GM18498 (cell line): ENCODE measurements around the gene PNMA3.
"Not testable (repeated sequence)": the region's sequence is repeated elsewhere in the genome, so short reads cannot be mapped to it uniquely, and the experiment has no call there.

Source experiments
- ATAC-seq: cut with Tn5 transposase; IDR thresholded peaks from one replicate; pipeline ENCODE4 v1.9.1; 2021; ENCODE audit warnings: mild to moderate bottlenecking, moderate library complexity; ENCODE audit not compliant: unreplicated experiment

PNMA3 gene

DNA sequence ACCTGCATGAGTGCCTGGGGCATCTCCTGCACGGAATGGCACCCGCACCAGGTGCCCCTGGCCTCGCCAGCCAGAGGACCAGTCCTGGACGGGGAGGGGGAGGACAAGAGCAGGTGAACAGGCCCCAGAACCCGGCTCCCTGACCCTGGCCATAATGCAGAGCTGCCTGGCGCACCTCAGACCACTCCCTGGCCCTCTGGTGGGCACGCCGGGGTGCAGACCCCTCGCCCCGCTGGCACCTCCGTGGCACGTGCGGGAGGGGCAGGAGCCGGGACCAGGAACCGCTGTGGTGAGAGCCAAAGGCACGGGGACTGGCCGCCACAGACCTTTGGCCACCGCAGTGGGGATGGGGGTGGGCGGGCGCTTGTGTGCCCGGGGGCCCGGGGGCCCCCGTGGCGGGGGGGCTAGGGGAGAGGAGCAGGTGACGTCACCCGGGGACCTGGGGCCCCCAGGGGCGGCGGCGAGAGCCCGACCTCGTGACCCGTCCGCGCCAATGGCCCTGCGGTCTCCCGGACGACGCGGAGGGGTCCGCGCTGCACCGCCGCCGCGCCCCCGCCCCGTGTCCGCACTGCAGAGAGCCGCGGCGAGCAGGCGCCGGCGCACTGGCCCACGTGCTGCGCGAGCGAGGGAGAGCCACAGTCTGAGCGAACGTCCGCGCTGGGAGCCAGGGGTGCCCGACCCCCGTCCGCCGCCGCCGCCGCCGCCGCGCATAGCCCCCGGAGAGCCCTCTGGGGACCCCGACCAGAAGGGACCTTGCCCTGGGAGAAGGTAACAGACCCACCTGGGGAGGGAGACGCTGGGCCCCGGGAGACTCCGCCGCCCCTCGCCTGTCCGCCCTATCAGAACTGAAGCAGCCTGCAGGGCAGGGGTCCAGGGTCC, at the start of gene PNMA3:
TSS of gene PNMA3 (plus strand) at position 600 of the 879 bp plus-strand sequence. CDS start 586 bp downstream, outside the sequence.
- ATAC-seq = no peak

- not testable (repeated sequence) for ATAC-seq
These were observed 39.1 kb upstream of the PNMA3 start for GRCh38 chrX:153017174-153017573.

DNA sequence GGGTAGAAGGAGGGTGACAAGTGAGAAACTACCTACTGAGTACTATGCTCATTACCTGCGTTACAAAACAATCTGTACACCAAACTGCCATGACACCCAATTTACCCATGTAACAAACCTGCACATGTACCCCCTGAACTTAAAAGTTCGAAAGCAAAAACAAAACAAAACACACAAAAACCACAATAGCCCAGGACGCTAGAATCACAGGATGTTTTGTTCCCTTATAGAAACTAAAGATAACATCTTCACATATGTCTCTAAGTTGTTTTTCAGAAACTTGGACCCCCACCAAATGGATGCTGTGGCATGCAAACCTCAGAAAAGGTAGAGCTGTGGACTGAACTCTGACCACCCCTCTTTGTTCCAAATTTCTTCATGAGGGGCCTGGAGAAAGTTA, 37.1 kb upstream of the PNMA3 start:
- ATAC-seq = no peak

GRCh38 chrX:153026501-153026900, 29.8 kb upstream of the PNMA3 start:
- ATAC-seq = not testable (repeated sequence)

- not testable (repeated sequence) for ATAC-seq
These were observed 27.8 kb upstream of the PNMA3 start for GRCh38 chrX:153028487-153028886.

DNA sequence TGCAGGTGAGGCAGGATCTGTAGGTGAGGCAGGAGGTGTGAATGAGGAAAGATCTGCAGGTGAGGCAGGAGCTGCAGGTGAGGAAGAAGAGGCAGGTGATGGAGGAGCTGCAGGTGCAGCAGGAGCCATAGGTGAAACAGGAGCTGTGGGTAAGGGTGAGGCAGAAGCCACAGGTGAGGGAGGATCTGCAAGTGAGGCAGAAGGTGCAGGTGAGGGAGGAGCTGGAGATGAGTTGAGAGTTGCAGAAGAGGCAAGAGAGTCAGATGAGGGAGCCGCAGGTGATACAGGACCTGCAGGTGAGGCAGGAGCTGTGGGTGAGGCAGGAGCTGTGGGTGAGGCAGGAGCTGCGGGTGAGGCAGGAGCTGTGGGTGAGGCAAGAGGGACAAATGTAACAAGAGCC, 27.1 kb upstream of the PNMA3 start:
- no peak for ATAC-seq

DNA sequence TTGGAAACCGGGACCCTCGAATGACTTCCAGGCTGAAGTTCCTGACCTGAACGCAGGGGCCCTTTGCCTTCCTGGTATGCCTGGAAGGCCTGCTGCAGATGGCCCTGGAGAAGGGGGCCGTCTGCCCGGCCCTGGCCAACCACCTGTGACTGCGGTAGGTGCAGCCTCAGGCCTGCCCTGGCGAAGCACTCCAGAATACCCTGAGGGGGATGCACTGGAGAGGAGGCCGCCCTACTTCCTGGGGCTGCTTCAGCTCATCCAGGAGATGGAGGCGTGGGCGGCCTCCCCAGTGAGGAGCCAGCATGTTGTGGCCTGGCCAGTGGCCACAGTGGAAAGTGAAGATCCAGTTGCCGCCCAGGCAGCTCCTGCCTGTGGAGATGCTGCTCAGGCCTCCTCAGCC, 26.4 kb upstream of the PNMA3 start:
- ATAC-seq = no peak

- no peak for ATAC-seq
These were observed 25.5 kb upstream of the PNMA3 start for GRCh38 chrX:153030801-153031200.

DNA sequence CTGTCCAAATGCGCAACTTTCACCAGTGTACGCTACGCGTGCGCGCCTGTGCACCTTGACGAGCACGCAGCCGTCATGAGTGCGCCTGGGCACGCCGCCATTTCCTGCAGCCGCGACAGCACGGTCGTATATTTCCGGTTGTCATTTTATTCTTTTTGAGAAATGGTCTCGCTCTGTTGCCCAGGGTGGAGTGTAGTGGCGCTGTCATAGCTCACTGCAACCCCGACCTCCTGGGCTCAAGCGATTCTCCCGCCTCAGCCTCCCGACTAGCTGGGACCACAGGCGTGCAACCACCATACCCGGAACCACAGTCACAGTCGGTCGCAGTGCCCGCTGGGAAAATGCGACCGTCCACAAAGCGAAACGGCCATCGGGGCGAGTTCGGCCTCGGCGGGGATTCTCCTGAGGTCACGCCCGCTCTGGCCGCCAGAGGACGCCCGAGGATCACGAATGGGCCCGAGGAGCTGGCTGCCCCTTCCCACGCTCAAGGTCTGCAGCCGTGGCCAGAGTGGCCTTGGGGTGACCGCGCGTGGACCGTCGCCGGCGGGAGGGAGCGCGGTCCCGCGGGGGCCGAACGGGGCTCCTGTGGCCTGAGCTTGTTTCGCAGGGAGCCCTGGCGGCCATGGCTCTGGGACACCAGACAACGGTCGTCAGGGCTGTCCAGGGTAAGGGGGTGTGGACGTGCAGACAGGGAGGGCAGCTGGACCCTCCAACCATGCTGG, 23.7 kb upstream of the PNMA3 start:
- ATAC-seq = peak; percentile 88

DNA sequence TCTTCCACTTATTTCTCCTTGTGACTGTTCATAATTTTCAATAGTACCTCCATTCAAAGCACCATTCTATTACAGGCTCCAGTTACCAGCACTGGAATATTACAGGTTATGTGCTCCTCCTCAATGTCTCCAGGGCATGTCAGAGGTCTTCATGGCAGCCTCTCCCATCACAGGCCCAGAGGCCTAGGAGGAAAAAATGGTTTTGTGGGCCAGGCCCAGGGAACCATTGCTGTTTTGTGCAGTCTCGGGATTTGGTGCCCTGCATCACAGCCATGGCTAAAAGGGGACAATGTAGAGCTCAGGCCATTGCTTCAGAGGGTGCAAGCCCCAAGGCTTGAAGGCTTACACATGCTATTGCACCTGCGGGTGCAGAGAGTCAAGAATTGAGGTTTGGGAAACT, 7.2 kb upstream of the PNMA3 start:
- no peak for ATAC-seq

DNA sequence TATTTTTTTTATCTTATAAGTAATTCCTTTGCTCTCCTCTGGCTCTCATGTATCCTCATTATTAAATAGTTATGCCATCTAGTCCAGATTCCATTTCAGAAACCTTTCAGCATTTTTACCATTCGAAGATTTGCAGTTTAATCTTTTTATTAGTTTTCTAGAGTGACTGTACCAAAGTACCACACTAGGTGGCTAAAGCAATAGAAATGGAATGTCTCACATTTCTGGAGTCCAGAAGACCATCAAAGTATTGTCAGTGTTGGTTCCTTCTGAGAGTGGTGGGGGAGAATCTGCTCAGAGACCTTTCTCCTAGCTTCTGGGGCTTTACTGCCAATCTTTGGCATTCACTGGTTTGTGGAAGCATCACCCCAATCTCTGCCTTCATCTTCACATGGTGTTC, 3.7 kb upstream of the PNMA3 start:
- no peak for ATAC-seq

DNA sequence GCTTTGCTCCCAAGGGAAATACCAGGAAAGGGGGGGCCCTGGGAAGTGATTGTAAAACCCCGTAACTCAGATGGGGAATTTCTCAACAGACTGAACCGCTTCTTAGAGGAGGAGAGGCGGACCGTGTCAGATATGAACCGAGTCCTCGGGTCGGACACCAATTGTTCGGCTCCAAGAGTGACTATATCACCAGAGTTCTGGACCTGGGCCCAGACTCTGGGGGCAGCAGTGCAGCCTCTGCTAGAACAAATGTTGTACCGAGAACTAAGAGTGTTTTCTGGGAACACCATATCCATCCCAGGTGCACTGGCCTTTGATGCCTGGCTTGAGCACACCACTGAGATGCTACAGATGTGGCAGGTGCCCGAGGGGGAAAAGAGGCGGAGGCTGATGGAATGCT, 1.0 kb downstream of the PNMA3 start:
- no peak for ATAC-seq

GRCh38 chrX:153059191-153060094, 3.2 kb downstream of the PNMA3 start:
- no peak for ATAC-seq

DNA sequence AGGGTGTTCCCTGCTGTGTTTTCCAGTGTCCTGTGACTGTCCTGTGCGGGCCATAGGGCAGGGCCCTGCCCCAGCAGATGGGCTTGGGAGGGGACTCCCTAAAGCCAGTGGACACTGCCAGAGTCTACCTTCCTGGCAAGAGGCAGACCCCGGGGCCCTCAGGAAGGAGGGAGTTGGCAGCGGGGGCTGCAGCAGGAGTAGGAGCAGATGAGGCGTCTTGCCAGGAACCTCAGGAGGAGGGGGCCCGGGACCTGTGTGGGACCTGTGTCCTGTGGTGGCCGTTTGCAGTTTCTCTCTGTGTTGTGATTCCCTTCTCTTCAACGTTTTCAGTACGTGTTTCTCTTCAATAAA, 3.8 kb downstream of the PNMA3 start:
- ATAC-seq = no peak

DNA sequence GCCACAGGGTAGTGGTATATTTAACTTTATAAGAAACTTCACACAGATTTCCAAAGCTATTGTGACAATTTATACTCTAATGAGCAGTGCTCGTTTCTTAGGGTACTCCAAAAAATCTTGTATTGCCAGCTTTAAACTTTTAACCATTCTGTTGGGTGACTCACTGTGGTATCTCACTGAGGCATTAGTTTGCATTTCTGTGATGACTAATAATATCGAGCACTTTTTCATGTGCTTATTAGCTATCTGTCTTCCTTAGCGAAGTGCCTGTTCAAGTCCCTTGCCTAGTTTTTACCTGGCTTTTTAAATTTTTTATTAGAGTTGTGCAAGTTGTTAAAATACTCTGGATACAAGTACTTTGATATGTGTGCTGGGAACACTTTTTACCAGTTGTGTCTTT, 5.5 kb downstream of the PNMA3 start:
- ATAC-seq = no peak

DNA sequence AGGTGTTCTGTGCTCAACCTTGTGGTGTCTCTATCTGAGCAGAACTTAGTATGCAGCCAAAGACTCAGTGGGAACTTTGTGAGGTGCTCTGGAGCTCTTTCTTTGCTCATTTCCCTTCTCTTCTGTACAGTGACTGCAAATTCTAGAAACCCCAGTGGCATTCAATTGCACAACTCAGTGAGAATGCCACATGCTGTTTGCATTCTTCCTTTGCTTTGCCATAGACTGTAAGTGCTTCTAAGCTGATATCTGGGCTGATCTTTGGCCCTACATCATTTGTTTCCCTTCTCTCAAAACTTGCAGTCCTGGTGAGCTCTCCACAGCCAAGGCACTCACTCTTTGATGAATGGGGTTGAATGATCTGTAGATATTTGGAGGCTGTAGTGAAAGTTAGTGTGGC, 7.0 kb downstream of the PNMA3 start:
- no peak for ATAC-seq

- no peak for ATAC-seq
These were observed 7.8 kb downstream of the PNMA3 start for GRCh38 chrX:153064061-153064460.

DNA sequence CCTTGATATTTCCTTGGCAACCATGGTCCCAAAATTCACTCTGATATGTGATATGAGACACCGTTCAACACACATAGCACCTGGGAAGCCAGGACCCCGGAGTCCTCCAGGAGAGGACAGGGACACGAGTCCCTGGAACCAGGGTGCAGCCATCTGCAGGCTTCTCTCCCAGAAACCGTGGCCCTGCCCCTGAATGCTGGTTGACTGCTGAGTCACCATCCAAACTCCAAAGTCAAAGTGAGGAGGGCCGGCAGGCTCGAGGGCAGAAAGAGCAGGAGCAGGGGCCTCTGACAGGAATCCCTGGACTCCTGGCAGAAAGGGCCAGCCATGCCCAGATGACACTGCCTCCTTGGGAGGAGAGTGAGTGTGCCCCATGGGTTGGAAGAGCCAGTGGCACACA, 9.1 kb downstream of the PNMA3 start:
- no peak for ATAC-seq

GRCh38 chrX:153066402-153066801, 10.1 kb downstream of the PNMA3 start:
- ATAC-seq = not testable (repeated sequence)

DNA sequence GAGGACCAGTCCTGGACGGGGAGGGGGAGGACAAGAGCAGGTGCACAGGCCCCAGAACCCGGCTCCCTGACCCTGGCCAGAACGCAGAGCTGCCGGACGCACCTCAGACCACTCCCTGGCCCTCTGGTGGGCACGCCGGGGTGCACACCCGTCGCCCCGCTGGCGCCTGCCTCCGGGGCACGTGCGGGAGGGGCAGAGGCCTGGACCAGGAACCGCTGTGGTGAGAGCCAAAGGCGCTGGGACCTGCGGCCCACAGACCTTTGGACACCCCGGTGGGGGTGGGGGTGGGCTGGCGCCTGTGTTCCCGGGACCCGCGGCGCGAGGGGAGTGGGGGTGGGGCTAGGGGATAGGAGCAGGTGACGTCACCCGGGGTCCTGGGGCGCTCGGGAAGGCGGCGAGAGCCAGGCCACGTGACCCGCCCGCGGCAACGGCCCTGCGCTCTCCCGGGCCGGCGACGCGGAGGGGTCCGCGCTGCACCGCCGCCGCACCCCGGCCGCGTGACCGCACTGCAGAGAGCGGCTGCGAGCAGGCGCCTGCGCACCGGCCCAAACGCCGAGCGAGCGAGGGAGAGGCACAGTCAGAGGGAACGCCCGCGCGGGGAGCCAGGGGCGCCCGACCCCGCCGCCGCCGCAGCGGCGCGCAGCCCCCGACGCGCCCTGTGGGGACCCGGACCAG, 15.8 kb downstream of the PNMA3 start, which contains the start of gene PNMA6A:
TSS of gene PNMA6A (plus strand) at position 546 of the 675 bp plus-strand sequence. CDS start 609 bp downstream, outside the sequence.
- not testable (repeated sequence) for ATAC-seq
